Muscle of back (tissue), 11 donors: ENCODE results near the gene PLCG2. TPM values are rescaled to one million over a fixed set of nuclear protein-coding genes. Genes with fewer than 3 reads are reported as not detected.
A peak's percentile ranks its signal among the peaks of the same experiment; 100 is the strongest.

Experiments
- DNase-seq, 3 donors: peaks; one replicate each; pipeline versions ENCODE4 v3.0.0 to v3.0.0-alpha.2; 2013
- polyA plus RNA-seq, 10 donors: library from polyadenylated mRNA; unstranded; fragments of 120-200 nt; gene quantifications; one replicate each; pipeline ENCODE4 v1.2.1, GENCODE V29; 2013; ENCODE audit not compliant: insufficient read length in 10 of 10

PLCG2 gene
- polyA plus RNA-seq, 10 donors, result 4.7 to 9.6 (median 6.9) TPM

- peak in 1 of 3 donors; percentile 4 for DNase-seq
Observed at GRCh38 chr16:81843243-81843582, 64.1 kb downstream of the PLCG2 start.

- DNase-seq, result no peak
Observed at GRCh38 chr16:81843683-81844082, 64.6 kb downstream of the PLCG2 start.

- no peak for DNase-seq
Observed at GRCh38 chr16:81846105-81846504, 67.0 kb downstream of the PLCG2 start.

- DNase-seq, result no peak
Observed at GRCh38 chr16:81848306-81848853, 69.3 kb downstream of the PLCG2 start.

GRCh38 chr16:81850197-81850944 is 71.3 kb downstream of the PLCG2 start:
- DNase-seq, result no peak

- DNase-seq, result no peak
Observed at GRCh38 chr16:81852347-81852746, 73.3 kb downstream of the PLCG2 start.

- DNase-seq, result no peak
Observed at GRCh38 chr16:81855552-81856153, 76.6 kb downstream of the PLCG2 start.

- DNase-seq, result no peak
Observed at GRCh38 chr16:81860287-81861266, 81.5 kb downstream of the PLCG2 start.

GRCh38 chr16:81861503-81861902 is 82.4 kb downstream of the PLCG2 start:
- no peak for DNase-seq

GRCh38 chr16:81861915-81862314 is 82.8 kb downstream of the PLCG2 start:
- no peak for DNase-seq

GRCh38 chr16:81863630-81864352 is 84.7 kb downstream of the PLCG2 start:
- DNase-seq, result no peak

GRCh38 chr16:81864646-81865382 is 85.7 kb downstream of the PLCG2 start:
- no peak for DNase-seq

- peak in 2 of 3 donors; percentile 10 to 34 for DNase-seq
Observed at GRCh38 chr16:81866820-81867440, 87.8 kb downstream of the PLCG2 start.

- DNase-seq, result no peak
Observed at GRCh38 chr16:81868057-81868748, 89.1 kb downstream of the PLCG2 start.

- no peak for DNase-seq
Observed at GRCh38 chr16:81869326-81869725, 90.2 kb downstream of the PLCG2 start.

GRCh38 chr16:81873206-81873605 is 94.1 kb downstream of the PLCG2 start:
- no peak for DNase-seq

GRCh38 chr16:81873843-81874752 is 95.0 kb downstream of the PLCG2 start:
- DNase-seq, result peak in 2 of 3 donors; percentile 2 to 37

GRCh38 chr16:81875461-81875860 is 96.4 kb downstream of the PLCG2 start:
- DNase-seq, result no peak
